PFSK-1 (cell line): ENCODE results near the gene ORC4.

Experiments used
- FOXP2 ChIP-seq: optimal IDR thresholded peaks from 2 replicates; pipeline ENCODE3; 2011; ENCODE audit warnings: borderline replicate concordance, control low read depth, inconsistent platforms; ENCODE audit not compliant: insufficient read depth; ENCODE audit errors: extremely low read length, extremely low read depth
- POLR2AphosphoS5 ChIP-seq: IDR thresholded peaks from 2 replicates; pipeline ENCODE4 v1.6.1; 2012; ENCODE audit warnings: low read depth, mild to moderate bottlenecking, control low read depth, low read length, moderate library complexity
- SIN3A ChIP-seq: IDR thresholded peaks from 2 replicates; pipeline ENCODE4 v1.6.1; 2012; ENCODE audit warnings: mild to moderate bottlenecking, low read length, moderate library complexity, borderline replicate concordance; ENCODE audit not compliant: insufficient read depth
- TAF1 ChIP-seq: IDR thresholded peaks from 2 replicates; pipeline ENCODE4 v1.6.1; 2012; ENCODE audit warnings: low read length, control low read depth, borderline replicate concordance; ENCODE audit not compliant: insufficient read depth
- TF ChIP-seq, protein P1 (sequence below), 2 experiments: IDR thresholded peaks; 2 replicates each; pipeline versions ENCODE4 v1.6.1 to v1.8.0; 2011 to 2012; ENCODE audit warnings: low read depth in 2 of 2, low read length in 2 of 2, control low read depth in 1 of 2, inconsistent platforms in 1 of 2, mild to moderate bottlenecking in 1 of 2, moderate library complexity in 1 of 2; ENCODE audit not compliant: insufficient read depth in 1 of 2

The ORC4 gene

DNA sequence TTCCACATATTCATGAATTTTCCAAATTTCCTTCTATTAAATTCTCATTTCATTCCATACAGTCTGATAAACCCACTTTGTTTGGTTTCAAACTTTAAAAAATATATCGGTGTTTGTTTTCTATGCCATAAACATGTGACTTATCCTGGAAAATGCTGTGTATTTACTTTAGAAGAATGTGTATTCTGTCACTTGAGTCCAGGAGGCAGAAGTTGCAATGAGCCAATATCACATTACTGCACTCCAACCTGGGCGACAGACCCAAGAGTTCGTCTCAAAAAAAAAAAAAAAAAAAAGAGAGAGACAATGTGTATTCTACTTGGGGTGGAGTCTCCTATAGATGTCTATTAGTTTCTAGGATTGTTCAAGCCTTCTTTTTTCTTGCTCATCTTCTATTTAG is 32.1 kb upstream of the ORC4 start:
- no peak for TF ChIP-seq SIN3A
- TF ChIP-seq, protein P1, sequence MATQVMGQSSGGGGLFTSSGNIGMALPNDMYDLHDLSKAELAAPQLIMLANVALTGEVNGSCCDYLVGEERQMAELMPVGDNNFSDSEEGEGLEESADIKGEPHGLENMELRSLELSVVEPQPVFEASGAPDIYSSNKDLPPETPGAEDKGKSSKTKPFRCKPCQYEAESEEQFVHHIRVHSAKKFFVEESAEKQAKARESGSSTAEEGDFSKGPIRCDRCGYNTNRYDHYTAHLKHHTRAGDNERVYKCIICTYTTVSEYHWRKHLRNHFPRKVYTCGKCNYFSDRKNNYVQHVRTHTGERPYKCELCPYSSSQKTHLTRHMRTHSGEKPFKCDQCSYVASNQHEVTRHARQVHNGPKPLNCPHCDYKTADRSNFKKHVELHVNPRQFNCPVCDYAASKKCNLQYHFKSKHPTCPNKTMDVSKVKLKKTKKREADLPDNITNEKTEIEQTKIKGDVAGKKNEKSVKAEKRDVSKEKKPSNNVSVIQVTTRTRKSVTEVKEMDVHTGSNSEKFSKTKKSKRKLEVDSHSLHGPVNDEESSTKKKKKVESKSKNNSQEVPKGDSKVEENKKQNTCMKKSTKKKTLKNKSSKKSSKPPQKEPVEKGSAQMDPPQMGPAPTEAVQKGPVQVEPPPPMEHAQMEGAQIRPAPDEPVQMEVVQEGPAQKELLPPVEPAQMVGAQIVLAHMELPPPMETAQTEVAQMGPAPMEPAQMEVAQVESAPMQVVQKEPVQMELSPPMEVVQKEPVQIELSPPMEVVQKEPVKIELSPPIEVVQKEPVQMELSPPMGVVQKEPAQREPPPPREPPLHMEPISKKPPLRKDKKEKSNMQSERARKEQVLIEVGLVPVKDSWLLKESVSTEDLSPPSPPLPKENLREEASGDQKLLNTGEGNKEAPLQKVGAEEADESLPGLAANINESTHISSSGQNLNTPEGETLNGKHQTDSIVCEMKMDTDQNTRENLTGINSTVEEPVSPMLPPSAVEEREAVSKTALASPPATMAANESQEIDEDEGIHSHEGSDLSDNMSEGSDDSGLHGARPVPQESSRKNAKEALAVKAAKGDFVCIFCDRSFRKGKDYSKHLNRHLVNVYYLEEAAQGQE (IDR thresholded peaks at IDR 0.05; ENCODE audit: insufficient read depth in 1 of 2, low read depth in 2 of 2, low read length in 2 of 2), result no peak
- TF ChIP-seq TAF1, result no peak
- TF ChIP-seq FOXP2, result no peak
- no peak for TF ChIP-seq POLR2AphosphoS5

DNA sequence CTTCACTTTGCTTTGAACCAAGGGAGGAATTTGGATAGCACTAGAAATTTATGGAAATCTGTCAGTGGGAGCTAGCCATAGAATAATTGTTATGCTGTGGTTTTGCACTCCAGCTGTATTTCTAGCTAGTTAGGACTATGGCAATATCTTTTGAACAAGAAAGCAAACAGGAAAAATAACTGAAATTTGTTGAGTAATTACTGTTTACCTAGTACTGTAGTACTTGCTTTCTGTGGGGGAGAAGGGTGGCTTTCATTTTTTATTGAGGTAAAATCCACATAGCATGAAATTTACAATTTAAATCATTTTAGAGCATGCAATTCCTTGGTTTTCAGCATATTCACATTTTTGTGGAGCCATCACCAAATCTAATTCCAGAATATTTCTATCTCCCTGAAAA is 28.7 kb upstream of the ORC4 start:
- TF ChIP-seq TAF1, result no peak
- TF ChIP-seq FOXP2, result no peak
- TF ChIP-seq SIN3A, result no peak
- no peak for TF ChIP-seq POLR2AphosphoS5
- TF ChIP-seq, protein P1 (IDR thresholded peaks at IDR 0.05; ENCODE audit: insufficient read depth in 1 of 2, low read depth in 2 of 2, low read length in 2 of 2), result no peak

DNA sequence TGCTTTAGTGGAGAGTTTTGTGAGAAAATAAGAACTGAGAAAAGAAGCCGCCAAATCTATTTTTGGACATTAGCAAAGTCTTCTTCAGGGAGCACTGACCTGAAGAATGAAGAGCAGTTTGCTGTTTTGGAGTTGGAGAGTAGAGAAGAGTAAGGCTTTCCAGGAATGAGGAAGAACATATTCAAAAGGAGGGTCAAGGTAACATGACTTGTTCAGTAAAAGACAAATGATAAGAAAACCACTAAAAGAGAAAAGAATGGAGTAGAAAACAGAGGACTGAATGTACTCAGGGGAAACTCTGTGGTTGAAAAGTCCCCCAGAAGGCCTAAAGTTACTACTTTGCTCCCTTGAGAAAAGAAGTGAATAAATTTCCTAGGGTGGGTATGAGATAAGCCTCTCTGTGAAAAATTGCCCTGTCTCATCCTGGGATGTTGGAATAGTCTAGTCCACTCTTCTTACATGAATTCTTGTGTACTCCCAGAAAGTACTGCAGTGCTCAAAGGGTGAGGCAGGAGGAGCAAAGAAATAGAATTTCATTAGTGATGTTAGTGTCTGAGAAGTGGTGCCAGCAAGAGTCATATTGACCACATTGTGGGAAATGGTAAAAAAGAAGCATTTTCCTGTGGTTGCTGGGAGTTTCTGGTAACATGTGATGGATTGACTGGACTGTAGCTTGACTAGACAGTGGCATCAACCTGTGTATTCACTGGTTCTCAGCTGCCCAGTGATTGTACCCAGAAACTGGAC is 28.1 kb upstream of the ORC4 start:
- TF ChIP-seq TAF1 (no peak), POLR2AphosphoS5 (no peak), SIN3A (no peak), FOXP2 (no peak)
- TF ChIP-seq, protein P1 (IDR thresholded peaks at IDR 0.05; ENCODE audit: insufficient read depth in 1 of 2, low read depth in 2 of 2, low read length in 2 of 2), result no peak

DNA sequence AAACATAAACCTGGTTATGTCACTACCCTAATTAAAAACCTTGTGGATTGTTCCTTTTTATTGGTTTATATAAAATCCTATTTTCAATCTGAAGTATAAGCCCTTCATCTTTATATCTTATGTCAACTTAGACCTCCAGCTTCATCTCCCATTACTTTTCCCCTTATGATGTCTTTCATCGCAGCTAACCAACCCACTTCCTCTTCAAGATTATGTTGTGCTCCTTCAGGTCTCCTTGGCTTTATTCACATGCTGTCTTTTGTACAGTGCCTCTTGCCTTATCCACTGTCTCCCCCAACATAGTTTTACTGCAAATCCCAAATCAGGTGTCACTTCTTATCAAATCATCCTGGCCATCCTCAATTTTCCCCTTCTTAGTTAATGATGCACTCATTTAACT is 26.3 kb upstream of the ORC4 start:
- TF ChIP-seq POLR2AphosphoS5, result no peak

DNA sequence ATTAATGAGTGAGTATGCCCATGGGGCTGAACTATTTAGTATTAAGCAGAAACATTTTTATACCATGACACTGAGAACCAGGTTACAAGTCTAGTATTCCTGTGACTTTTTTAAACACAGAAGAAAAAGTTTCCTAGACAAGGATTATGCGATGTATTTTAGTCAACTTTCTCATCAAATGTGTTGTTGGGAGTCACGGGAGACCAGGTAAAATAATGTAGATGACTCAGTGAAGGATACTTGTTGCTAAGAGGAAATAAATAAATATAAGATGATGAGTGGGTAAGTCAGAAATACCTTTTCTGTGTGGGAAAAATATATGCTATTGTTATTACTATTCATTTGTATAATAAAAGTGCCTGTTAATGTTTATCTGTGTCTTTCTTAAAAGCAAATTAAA is 23.8 kb upstream of the ORC4 start:
- TF ChIP-seq FOXP2 (no peak), SIN3A (no peak), POLR2AphosphoS5 (no peak), TAF1 (no peak)
- TF ChIP-seq, protein P1 (IDR thresholded peaks at IDR 0.05; ENCODE audit: insufficient read depth in 1 of 2, low read depth in 2 of 2, low read length in 2 of 2), result no peak
